ENCODE data around the gene DNAJB2. TPM values are rescaled to one million over a fixed set of nuclear protein-coding genes. Genes with fewer than 3 reads are reported as not detected.

Gene DNAJB2
- total and polyA plus RNA-seq, 2 experiments from 2014 or later: 19.4 to 47.4 TPM

- Histone ChIP-seq H3K4me2 (no peak overlapping the region), H3K9me2 (replicated peaks; ENCODE audit: insufficient read depth) (no peaks in the 10 kb centered on the region), H3K79me2 (no peaks in the 10 kb centered on the region), H3K27me3 (peaks cover 16% of the 10 kb centered on the region), H3K4me3 (no peak overlapping the region), H3K36me3 (replicated peaks; ENCODE audit: insufficient read depth, low read depth) (no peaks in the 10 kb centered on the region), H2AFZ (no peak overlapping the region), H3K9me3 (ENCODE audit: low read depth) (no peaks in the 10 kb centered on the region), H4K20me1 (ENCODE audit: insufficient read depth, poor library complexity, severe bottlenecking) (no peaks in the 10 kb centered on the region), H3K4me1 (ENCODE audit: insufficient read depth) (no peaks in the 10 kb centered on the region), H3K27ac (no peak overlapping the region)
- 93% methylated on average over 16 of the region's 16 CpGs for WGBS (ENCODE audit: low lambda C conversion rate, missing lambda C conversion rate)
- TF ChIP-seq CTCF (IDR thresholded peaks at IDR 0.05; ENCODE audit: poor library complexity) (no peak), EZH2phosphoT487 (IDR thresholded peaks at IDR 0.05; ENCODE audit: low read depth, severe bottlenecking, unreplicated experiment) (no peak), EZH2 (IDR thresholded peaks at IDR 0.05; ENCODE audit: borderline replicate concordance) (no peak)
- no peak for DNase-seq (ENCODE audit: low spot score)
These were observed 35.8 kb downstream of the DNAJB2 start for GRCh38 chr2:219314804-219315468.

GRCh38 chr2:219323434-219323833 is 44.3 kb downstream of the DNAJB2 start:
- H3K9me3 ChIP-seq (ENCODE audit: low read depth): no peaks in the 10 kb centered on the region
- H2AFZ ChIP-seq: no peak overlapping the region
- no peak overlapping the region for H3K4me3 ChIP-seq
- H3K79me2 ChIP-seq: no peaks in the 10 kb centered on the region
- H4K20me1 ChIP-seq (ENCODE audit: insufficient read depth, poor library complexity, severe bottlenecking): no peaks in the 10 kb centered on the region
- no peaks in the 10 kb centered on the region for H3K36me3 ChIP-seq (replicated peaks; ENCODE audit: insufficient read depth, low read depth)
- 75% methylated on average over 4 of the region's 4 CpGs for WGBS (ENCODE audit: low lambda C conversion rate, missing lambda C conversion rate)
- no peak overlapping the region for H3K4me2 ChIP-seq
- no peak overlapping the region for H3K27ac ChIP-seq
- H3K4me1 ChIP-seq (ENCODE audit: insufficient read depth): no peaks in the 10 kb centered on the region
- TF ChIP-seq CTCF (IDR thresholded peaks at IDR 0.05; ENCODE audit: poor library complexity): no peak
- TF ChIP-seq EZH2phosphoT487 (IDR thresholded peaks at IDR 0.05; ENCODE audit: low read depth, severe bottlenecking, unreplicated experiment): no peak
- no peak for TF ChIP-seq EZH2 (IDR thresholded peaks at IDR 0.05; ENCODE audit: borderline replicate concordance)
- H3K27me3 ChIP-seq: peaks cover 36% of the 10 kb centered on the region
- H3K9me2 ChIP-seq (replicated peaks; ENCODE audit: insufficient read depth): no peaks in the 10 kb centered on the region
- DNase-seq (ENCODE audit: low spot score): no peak

- whole genome bisulfite sequencing (ENCODE audit: low lambda C conversion rate, missing lambda C conversion rate): 88% methylated on average over 4 of the region's 4 CpGs
- TF ChIP-seq EZH2phosphoT487 (IDR thresholded peaks at IDR 0.05; ENCODE audit: low read depth, severe bottlenecking, unreplicated experiment) (no peak), CTCF (IDR thresholded peaks at IDR 0.05; ENCODE audit: poor library complexity) (no peak), EZH2 (IDR thresholded peaks at IDR 0.05; ENCODE audit: borderline replicate concordance) (no peak)
- H3K36me3 ChIP-seq (replicated peaks; ENCODE audit: insufficient read depth, low read depth): no peaks in the 10 kb centered on the region
- H3K9me3 ChIP-seq (ENCODE audit: low read depth): no peaks in the 10 kb centered on the region
- no peak overlapping the region for H2AFZ ChIP-seq
- no peak overlapping the region for H3K4me2 ChIP-seq
- H3K4me1 ChIP-seq (ENCODE audit: insufficient read depth): no peaks in the 10 kb centered on the region
- no peak for DNase-seq (ENCODE audit: low spot score)
- H3K9me2 ChIP-seq (replicated peaks; ENCODE audit: insufficient read depth): no peaks in the 10 kb centered on the region
- no peaks in the 10 kb centered on the region for H4K20me1 ChIP-seq (ENCODE audit: insufficient read depth, poor library complexity, severe bottlenecking)
- no peak overlapping the region for H3K4me3 ChIP-seq
- H3K79me2 ChIP-seq: no peaks in the 10 kb centered on the region
- H3K27ac ChIP-seq: no peak overlapping the region
- H3K27me3 ChIP-seq: peaks cover 40% of the 10 kb centered on the region
These were observed 46.0 kb downstream of the DNAJB2 start for GRCh38 chr2:219325136-219325535.

Data from hepatocyte (in vitro differentiated cells).